Skeletal muscle cell (primary cell): ENCODE data around the gene SPAG16.
"Not testable (repeated sequence)": the region's sequence is repeated elsewhere in the genome, so short reads cannot be mapped to it uniquely, and the experiment has no call there.

Experiments used
- DNase-seq: peaks from one replicate; pipeline ENCODE4 v3.0.0-alpha.2; 2010; ENCODE audit warnings: low read depth
- H3K4me3 ChIP-seq: 2 replicates; pipeline ENCODE4 v1.5.1; 2011; ENCODE audit warnings: low read depth, mild to moderate bottlenecking, control low read depth, low read length, moderate library complexity

SPAG16 gene

DNA sequence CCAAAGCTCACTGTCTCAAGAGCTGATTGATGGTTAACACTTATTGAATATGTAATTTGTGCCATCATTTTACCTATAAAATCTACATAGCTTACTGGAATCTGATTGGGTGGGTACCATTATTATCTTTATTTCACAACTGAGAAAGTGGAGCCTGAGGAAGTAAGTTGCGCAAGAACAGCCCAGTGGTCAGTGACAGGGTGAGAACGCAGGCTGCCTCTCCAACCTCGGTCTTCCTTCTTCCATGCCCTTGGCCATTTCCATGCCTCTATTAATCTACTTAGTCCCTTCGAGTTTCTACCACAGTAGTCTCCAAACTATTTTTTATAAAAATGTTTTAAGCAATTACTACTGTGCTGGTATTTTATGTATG lies 735.7 kb downstream of the SPAG16 start:
- no peak overlapping the region for H3K4me3 ChIP-seq
- no peak for DNase-seq

DNA sequence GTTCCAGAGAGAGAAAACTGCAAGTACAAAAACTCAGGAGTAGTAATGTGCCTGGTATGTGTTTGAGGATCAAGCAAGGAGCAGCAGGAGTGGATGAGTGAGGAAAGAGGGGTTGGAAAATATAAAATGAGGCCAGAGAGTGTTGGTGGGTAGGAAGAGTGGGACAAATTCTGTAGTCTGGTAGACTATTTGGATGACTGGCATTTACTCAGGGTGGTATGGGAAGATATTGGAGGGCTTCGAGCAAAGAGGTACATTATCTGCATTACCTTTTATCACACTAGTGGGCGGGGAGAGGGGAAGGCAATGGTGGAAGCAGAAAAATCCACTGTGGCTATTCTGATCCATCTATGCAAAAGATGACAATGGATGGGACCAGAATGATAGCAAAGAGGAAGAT lies 744.9 kb downstream of the SPAG16 start:
- no peak overlapping the region for H3K4me3 ChIP-seq
- DNase-seq = no peak

DNA sequence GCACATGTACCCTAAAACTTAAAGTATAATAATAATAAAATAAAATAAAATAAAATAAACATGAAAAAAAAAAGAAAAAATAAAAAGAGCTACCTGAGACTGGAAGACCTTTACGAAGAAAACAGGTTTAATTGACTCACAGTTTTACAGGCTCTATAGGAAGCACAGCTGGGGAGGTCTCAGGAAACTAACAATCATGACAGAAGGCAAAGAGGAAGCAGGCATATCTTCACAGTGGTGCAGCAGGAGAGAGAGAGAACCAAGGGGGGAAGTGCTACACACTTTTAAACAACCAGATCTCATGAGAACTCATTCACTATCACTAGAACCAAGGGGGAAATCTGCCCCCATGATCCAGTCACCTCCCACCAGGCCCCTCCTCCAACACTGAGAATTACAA lies 747.3 kb downstream of the SPAG16 start:
- no peak overlapping the region for H3K4me3 ChIP-seq
- no peak for DNase-seq

GRCh38 chr2:214034417-214034816 lies 750.2 kb downstream of the SPAG16 start:
- H3K4me3 ChIP-seq = no peak overlapping the region
- DNase-seq = no peak

- no peak overlapping the region for H3K4me3 ChIP-seq
Observed at GRCh38 chr2:214035091-214035852, 751.0 kb downstream of the SPAG16 start.

GRCh38 chr2:214035921-214036320 lies 751.7 kb downstream of the SPAG16 start:
- DNase-seq = no peak

More at GRCh38 chr2:214035091-214035852, 751.0 kb downstream of the SPAG16 start:
- DNase-seq = no peak

DNA sequence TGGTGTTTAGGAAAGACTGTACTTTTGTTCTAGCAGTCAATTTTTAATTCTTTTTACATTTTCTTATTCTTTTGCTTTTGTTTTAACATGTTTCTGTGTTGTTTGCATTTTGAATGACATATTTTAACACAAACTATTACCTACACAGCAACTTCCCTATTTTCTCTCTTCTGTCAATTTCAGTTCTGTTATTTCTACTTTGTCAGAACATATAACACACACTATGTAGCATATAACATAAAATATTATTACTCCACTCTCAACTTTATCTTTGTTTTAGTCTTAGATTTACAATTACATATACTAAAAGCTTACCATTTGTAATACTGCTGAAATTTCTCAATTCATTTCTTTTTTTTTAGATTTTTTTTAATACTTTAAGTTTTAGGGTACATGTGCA lies 753.9 kb downstream of the SPAG16 start:
- DNase-seq = no peak
- H3K4me3 ChIP-seq = no peak overlapping the region

More at GRCh38 chr2:214035921-214036320, 751.7 kb downstream of the SPAG16 start:
- no peak overlapping the region for H3K4me3 ChIP-seq

- DNase-seq = no peak
Observed at GRCh38 chr2:214050731-214051130, 766.5 kb downstream of the SPAG16 start.

DNA sequence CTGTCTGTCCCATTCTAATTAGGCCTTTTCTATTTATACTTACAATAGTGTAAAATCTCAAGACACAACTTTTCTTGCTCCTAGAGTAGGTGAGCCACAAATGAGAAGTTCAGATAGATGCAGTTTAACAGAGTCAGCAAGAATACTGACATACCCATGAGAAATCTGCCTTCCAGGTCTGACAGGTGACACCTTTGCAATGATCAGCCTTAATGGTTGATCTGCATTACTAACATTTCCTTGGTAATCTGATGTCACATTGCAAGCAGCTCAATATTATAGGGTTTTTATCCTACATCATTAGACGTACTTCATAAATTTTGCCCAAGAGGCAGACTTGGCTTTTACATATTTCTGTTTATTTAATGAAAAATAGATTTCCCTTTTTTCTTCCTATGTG lies 767.3 kb downstream of the SPAG16 start:
- no peak overlapping the region for H3K4me3 ChIP-seq
- DNase-seq = no peak

More at GRCh38 chr2:214050731-214051130, 766.5 kb downstream of the SPAG16 start:
- no peak overlapping the region for H3K4me3 ChIP-seq

- no peak for DNase-seq
- no peak overlapping the region for H3K4me3 ChIP-seq
Observed at GRCh38 chr2:214052235-214052634, 768.0 kb downstream of the SPAG16 start.

- no peak overlapping the region for H3K4me3 ChIP-seq
- DNase-seq = no peak
Observed at GRCh38 chr2:214057986-214058385, 773.7 kb downstream of the SPAG16 start.

GRCh38 chr2:214062279-214062678 lies 778.0 kb downstream of the SPAG16 start:
- H3K4me3 ChIP-seq, DNase-seq: not testable (repeated sequence)

DNA sequence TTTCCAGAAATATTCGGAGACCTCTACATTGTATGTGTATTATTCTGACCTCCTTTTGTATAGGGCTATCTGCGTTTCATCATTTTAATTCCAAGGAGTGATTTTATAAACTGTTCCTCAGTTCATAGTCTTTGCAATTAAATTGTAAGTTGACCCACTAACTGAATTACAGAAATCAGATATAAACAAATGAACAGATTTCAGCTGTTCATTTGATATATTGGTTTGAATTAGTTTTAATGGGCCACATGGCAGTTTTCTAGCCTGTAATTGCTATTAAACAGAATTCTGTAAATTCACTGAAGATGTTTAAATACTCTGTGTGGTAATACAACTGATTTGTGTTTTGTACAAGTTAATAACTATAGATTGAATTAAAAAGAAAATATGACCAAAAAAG lies 780.2 kb downstream of the SPAG16 start:
- H3K4me3 ChIP-seq = no peak overlapping the region
- no peak for DNase-seq

DNA sequence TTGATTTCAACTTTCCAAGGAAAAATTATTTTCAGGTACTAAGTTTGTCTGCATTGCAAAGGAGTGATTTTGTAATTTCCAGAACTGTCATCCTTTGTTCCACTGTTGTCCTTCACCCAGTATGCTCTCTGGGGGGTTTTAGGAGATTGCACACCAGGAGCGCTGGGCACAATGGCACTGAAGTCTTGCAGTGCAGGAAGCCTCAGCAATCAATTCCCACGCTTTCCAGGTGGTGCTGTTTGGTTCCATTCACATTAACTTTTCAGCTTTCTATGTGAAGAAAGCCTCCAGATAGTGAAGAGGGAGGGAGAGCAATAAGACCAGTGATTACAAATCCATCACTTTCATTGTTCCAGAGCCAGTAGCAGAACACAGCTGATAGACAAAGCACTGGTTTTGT lies 782.6 kb downstream of the SPAG16 start:
- no peak overlapping the region for H3K4me3 ChIP-seq
- DNase-seq = no peak

DNA sequence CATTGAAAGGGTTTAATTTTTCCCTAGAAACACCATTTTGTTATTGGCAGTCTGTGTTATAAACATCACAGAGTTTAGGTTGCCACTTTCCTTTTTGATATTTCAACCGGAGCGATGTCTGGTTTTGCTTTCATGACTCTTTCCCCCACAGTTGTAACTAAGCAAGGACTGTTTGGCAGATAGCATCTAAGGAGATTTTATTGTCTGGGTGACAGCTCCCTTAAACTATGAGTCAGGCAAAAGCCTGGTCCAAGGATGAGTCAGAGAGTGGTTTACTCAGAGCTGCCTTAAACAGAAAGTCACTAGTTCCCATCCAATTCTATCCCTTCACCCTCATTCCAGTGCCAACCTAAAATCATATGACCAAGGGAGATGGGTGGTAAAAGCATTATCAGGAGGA lies 785.0 kb downstream of the SPAG16 start:
- H3K4me3 ChIP-seq = peak overlapping the region; percentile 13
- peak; percentile 77 for DNase-seq

DNA sequence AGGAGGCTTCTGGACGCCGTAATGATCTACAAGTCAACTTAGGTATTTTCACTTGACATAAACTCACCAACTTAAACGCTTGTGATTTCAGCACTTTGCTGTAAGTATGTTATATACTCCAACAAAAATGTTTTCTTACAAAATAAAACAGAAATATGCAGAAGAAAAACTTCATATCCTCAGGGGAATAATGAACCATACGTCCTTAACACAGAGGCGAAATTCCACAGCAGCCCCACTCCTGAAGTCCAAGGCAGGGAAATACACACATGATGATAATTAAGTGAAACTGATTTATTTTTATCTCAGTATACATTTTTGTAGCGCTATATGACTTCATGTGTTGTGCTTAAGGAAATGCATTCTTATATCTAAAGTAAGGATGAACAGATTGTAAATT lies 791.2 kb downstream of the SPAG16 start:
- DNase-seq = peak; percentile 58

DNA sequence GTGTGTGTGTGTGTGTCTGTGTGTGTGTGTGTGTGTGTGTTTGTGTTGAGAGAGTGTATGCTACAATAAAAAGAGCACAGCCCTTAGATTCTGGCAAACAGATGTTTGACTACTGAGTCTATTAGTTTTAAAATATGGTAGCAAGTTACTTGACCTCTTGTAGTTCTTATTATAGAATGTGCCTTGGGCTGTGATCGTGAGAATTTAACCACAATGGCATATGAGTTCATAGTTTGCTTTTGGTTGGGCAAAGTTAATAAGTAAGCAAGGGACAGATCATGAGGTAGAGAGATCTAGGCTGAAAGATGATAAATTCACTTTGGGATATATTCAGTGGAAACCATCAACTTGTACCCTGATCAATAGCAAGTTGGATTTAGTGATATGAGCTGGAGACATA lies 792.3 kb downstream of the SPAG16 start:
- H3K4me3 ChIP-seq = no peak overlapping the region

More for the DNA sequence above, 791.2 kb downstream of the SPAG16 start:
- H3K4me3 ChIP-seq = no peak overlapping the region

DNA sequence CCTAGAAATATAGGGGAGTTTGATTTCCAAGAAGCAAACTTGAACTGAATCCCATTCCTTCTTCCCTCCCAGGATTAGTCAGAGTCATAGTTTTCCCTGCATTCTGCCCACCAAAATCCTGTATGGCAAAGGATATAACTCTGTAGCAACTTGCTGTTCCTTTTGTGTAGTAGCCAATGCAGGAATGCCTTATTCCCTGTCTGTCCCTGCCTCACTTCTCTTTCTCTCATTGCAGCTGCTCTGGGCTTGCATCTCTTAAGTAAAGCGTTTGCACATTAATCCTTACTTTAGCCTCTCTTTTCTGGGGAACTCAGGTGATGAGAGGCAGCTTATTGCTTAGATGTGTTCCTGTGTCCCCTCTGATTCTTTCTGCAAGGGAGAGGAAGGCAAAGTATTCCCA lies 793.5 kb downstream of the SPAG16 start:
- no peak overlapping the region for H3K4me3 ChIP-seq
- DNase-seq = no peak

More for the DNA sequence above, 792.3 kb downstream of the SPAG16 start:
- DNase-seq = no peak

DNA sequence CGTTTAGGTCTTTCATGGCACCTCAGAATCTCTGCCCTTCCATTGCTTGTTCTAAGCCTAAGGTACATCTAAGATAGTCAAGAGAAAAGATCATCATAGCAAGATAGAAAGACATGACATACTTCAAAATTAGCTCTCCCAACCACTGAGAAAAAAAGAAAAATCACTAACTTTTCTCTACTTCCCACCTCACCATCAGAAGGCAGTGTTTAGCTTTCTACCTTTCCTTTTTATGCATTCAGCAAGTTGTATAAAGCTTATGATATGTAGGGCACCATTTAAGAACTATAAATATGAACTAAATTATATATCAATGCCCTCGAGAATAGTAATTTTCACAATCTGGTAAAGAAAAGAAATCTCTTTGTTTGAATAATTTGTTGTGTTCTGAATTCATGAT lies 794.8 kb downstream of the SPAG16 start:
- H3K4me3 ChIP-seq = no peak overlapping the region
- DNase-seq = no peak

GRCh38 chr2:214088536-214088935 lies 804.3 kb downstream of the SPAG16 start:
- H3K4me3 ChIP-seq = no peak overlapping the region
- no peak for DNase-seq

DNA sequence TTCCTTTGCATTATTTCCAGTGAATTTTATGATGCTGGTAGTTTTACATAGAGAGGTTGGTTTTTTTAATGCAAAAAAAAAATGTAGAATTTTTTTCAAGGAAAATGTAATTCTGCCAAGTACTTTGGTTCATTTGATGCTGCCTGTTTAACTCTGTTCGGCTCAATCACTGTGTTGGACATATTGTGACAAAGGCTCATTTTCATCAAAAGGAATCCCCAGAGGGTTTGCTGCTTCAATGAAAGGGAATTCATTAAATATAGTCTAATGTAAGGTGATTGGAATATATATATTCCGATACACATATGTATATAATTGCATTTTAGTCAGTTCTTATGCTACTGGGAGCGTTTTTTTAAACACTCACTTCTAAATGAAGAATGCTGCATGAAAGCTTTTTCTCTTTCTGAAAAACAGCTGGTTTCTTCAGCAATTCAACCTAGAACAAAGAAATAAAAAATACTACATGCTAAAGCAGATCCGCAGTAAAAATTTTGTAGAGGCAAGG lies 812.0 kb downstream of the SPAG16 start:
- DNase-seq = no peak
- no peak overlapping the region for H3K4me3 ChIP-seq
